Activated naive CD4-positive, alpha-beta T cell treated with anti-CD3 and anti-CD28 coated beads, Interleukin-2, amount 50 U/mL, for 24 hours (primary cell): ENCODE data around the gene NGRN.
"Not testable (repeated sequence)": the region's sequence is repeated elsewhere in the genome, so short reads cannot be mapped to it uniquely, and the experiment has no call there.

ENCODE experiments used
- H3K27ac Mint-ChIP-seq: one replicate; pipeline ENCODE4 v1.8.0; 2021; ENCODE audit warnings: mild to moderate bottlenecking, mixed read lengths
- H3K27me3 Mint-ChIP-seq: one replicate; pipeline ENCODE4 v1.8.0; 2021; ENCODE audit warnings: mixed read lengths
- H3K36me3 Mint-ChIP-seq: one replicate; pipeline ENCODE4 v1.8.0; 2021; ENCODE audit warnings: mixed read lengths
- H3K4me1 Mint-ChIP-seq: one replicate; pipeline ENCODE4 v1.8.0; 2021; ENCODE audit warnings: mixed read lengths
- H3K4me3 Mint-ChIP-seq: one replicate; pipeline ENCODE4 v1.8.0; 2021; ENCODE audit warnings: mild to moderate bottlenecking, mixed read lengths
- H3K9me3 Mint-ChIP-seq: one replicate; pipeline ENCODE4 v1.8.0; 2021; ENCODE audit warnings: mixed read lengths

NGRN gene

GRCh38 chr15:90293040-90293810 lies 27.8 kb downstream of the NGRN start:
- not testable (repeated sequence) for H3K4me3 Mint-ChIP-seq, H3K4me1 Mint-ChIP-seq, H3K27ac Mint-ChIP-seq, H3K36me3 Mint-ChIP-seq, H3K9me3 Mint-ChIP-seq, H3K27me3 Mint-ChIP-seq

- Mint-ChIP-seq H3K27ac (no peak overlapping the region), H3K36me3 (no peaks in the 10 kb centered on the region), H3K9me3 (no peaks in the 10 kb centered on the region), H3K27me3 (no peaks in the 10 kb centered on the region), H3K4me3 (no peak overlapping the region), H3K4me1 (peaks cover 5% of the 10 kb centered on the region)
Observed at GRCh38 chr15:90294159-90294558, 28.7 kb downstream of the NGRN start.

- no peaks in the 10 kb centered on the region for H3K36me3 Mint-ChIP-seq
- H3K27me3 Mint-ChIP-seq = no peaks in the 10 kb centered on the region
- no peak overlapping the region for H3K27ac Mint-ChIP-seq
- no peak overlapping the region for H3K4me3 Mint-ChIP-seq
- H3K4me1 Mint-ChIP-seq = peaks cover 5% of the 10 kb centered on the region
- H3K9me3 Mint-ChIP-seq = no peaks in the 10 kb centered on the region
Observed at GRCh38 chr15:90294601-90295269, 29.3 kb downstream of the NGRN start.

GRCh38 chr15:90295270-90295648 lies 29.8 kb downstream of the NGRN start:
- no peaks in the 10 kb centered on the region for H3K9me3 Mint-ChIP-seq
- no peak overlapping the region for H3K27ac Mint-ChIP-seq
- H3K4me3 Mint-ChIP-seq = no peak overlapping the region
- no peaks in the 10 kb centered on the region for H3K27me3 Mint-ChIP-seq
- H3K36me3 Mint-ChIP-seq = no peaks in the 10 kb centered on the region
- H3K4me1 Mint-ChIP-seq = peaks cover 5% of the 10 kb centered on the region

GRCh38 chr15:90296316-90296884 lies 30.9 kb downstream of the NGRN start:
- H3K9me3 Mint-ChIP-seq, H3K27ac Mint-ChIP-seq, H3K4me3 Mint-ChIP-seq, H3K4me1 Mint-ChIP-seq, H3K36me3 Mint-ChIP-seq, H3K27me3 Mint-ChIP-seq: not testable (repeated sequence)

- peaks cover 9% of the 10 kb centered on the region for H3K4me1 Mint-ChIP-seq
- no peaks in the 10 kb centered on the region for H3K36me3 Mint-ChIP-seq
- no peak overlapping the region for H3K4me3 Mint-ChIP-seq
- no peaks in the 10 kb centered on the region for H3K27me3 Mint-ChIP-seq
- H3K9me3 Mint-ChIP-seq = no peaks in the 10 kb centered on the region
- no peak overlapping the region for H3K27ac Mint-ChIP-seq
Observed at GRCh38 chr15:90297021-90297420, 31.5 kb downstream of the NGRN start.

GRCh38 chr15:90300541-90300940 lies 35.1 kb downstream of the NGRN start:
- no peaks in the 10 kb centered on the region for H3K9me3 Mint-ChIP-seq
- H3K4me3 Mint-ChIP-seq = no peak overlapping the region
- H3K36me3 Mint-ChIP-seq = no peaks in the 10 kb centered on the region
- no peaks in the 10 kb centered on the region for H3K27me3 Mint-ChIP-seq
- H3K27ac Mint-ChIP-seq = no peak overlapping the region
- peaks cover 11% of the 10 kb centered on the region for H3K4me1 Mint-ChIP-seq

GRCh38 chr15:90300988-90301706 lies 35.7 kb downstream of the NGRN start:
- Mint-ChIP-seq H3K27ac (no peak overlapping the region), H3K4me1 (peaks cover 16% of the 10 kb centered on the region), H3K36me3 (no peaks in the 10 kb centered on the region), H3K9me3 (no peaks in the 10 kb centered on the region), H3K4me3 (no peak overlapping the region), H3K27me3 (no peaks in the 10 kb centered on the region)

GRCh38 chr15:90301707-90302300 lies 36.3 kb downstream of the NGRN start:
- Mint-ChIP-seq H3K36me3 (no peaks in the 10 kb centered on the region), H3K27ac (no peak overlapping the region), H3K4me3 (no peak overlapping the region), H3K9me3 (no peaks in the 10 kb centered on the region), H3K27me3 (no peaks in the 10 kb centered on the region), H3K4me1 (peaks cover 22% of the 10 kb centered on the region)

GRCh38 chr15:90305355-90305754 lies 39.9 kb downstream of the NGRN start:
- H3K4me1 Mint-ChIP-seq = peaks cover 26% of the 10 kb centered on the region
- not testable (repeated sequence) for H3K27me3 Mint-ChIP-seq, H3K36me3 Mint-ChIP-seq, H3K27ac Mint-ChIP-seq, H3K4me3 Mint-ChIP-seq, H3K9me3 Mint-ChIP-seq

- no peaks in the 10 kb centered on the region for H3K9me3 Mint-ChIP-seq
- H3K27ac Mint-ChIP-seq = peak overlapping the region; percentile 20
- H3K4me1 Mint-ChIP-seq = peaks cover 26% of the 10 kb centered on the region
- no peaks in the 10 kb centered on the region for H3K36me3 Mint-ChIP-seq
- peak overlapping the region; percentile 51 for H3K4me3 Mint-ChIP-seq
- H3K27me3 Mint-ChIP-seq = no peaks in the 10 kb centered on the region
Observed at GRCh38 chr15:90305932-90306331, 40.5 kb downstream of the NGRN start.

- Mint-ChIP-seq H3K4me3 (peak overlapping the region; percentile 51), H3K9me3 (no peaks in the 10 kb centered on the region), H3K36me3 (no peaks in the 10 kb centered on the region), H3K4me1 (peaks cover 22% of the 10 kb centered on the region), H3K27me3 (no peaks in the 10 kb centered on the region), H3K27ac (peak overlapping the region; percentile 71)
Observed at GRCh38 chr15:90306560-90306959, 41.1 kb downstream of the NGRN start.

- H3K4me3 Mint-ChIP-seq = no peak overlapping the region
- no peaks in the 10 kb centered on the region for H3K36me3 Mint-ChIP-seq
- H3K4me1 Mint-ChIP-seq = peaks cover 22% of the 10 kb centered on the region
- H3K27me3 Mint-ChIP-seq = no peaks in the 10 kb centered on the region
- no peak overlapping the region for H3K27ac Mint-ChIP-seq
- no peaks in the 10 kb centered on the region for H3K9me3 Mint-ChIP-seq
Observed at GRCh38 chr15:90307661-90308060, 42.2 kb downstream of the NGRN start.

- H3K36me3 Mint-ChIP-seq = no peaks in the 10 kb centered on the region
Observed at GRCh38 chr15:90309020-90309419, 43.5 kb downstream of the NGRN start.

GRCh38 chr15:90315278-90315982 lies 50.0 kb downstream of the NGRN start:
- no peak overlapping the region for H3K4me3 Mint-ChIP-seq
- no peaks in the 10 kb centered on the region for H3K36me3 Mint-ChIP-seq
- no peaks in the 10 kb centered on the region for H3K9me3 Mint-ChIP-seq
- no peak overlapping the region for H3K27ac Mint-ChIP-seq
- no peaks in the 10 kb centered on the region for H3K27me3 Mint-ChIP-seq
- H3K4me1 Mint-ChIP-seq = peaks cover 5% of the 10 kb centered on the region

More at GRCh38 chr15:90309020-90309419, 43.5 kb downstream of the NGRN start:
- Mint-ChIP-seq H3K4me1 (peaks cover 22% of the 10 kb centered on the region), H3K27ac (no peak overlapping the region), H3K4me3 (no peak overlapping the region), H3K9me3 (no peaks in the 10 kb centered on the region), H3K27me3 (no peaks in the 10 kb centered on the region)
